Spinal cord (tissue), 10 donors: ENCODE results near the gene TREML4. TPM values are rescaled to one million over a fixed set of nuclear protein-coding genes. Genes with fewer than 3 reads are reported as not detected.
"Not testable (repeated sequence)": the region's sequence is repeated elsewhere in the genome, so short reads cannot be mapped to it uniquely, and the experiment has no call there.

Experiments used
- DNase-seq, 6 donors: peaks; one replicate each; pipeline versions ENCODE4 v3.0.0 to v3.0.0-alpha.2; 2013 to 2015; ENCODE audit warnings: low spot score in 6 of 6, low read depth in 4 of 6
- H3K27ac ChIP-seq: one replicate; pipeline ENCODE4 v1.5.1; 2013; ENCODE audit warnings: low read depth, low read length, control low read depth
- H3K27me3 ChIP-seq: one replicate; pipeline ENCODE4 v1.6.1; 2013; ENCODE audit warnings: low read length; ENCODE audit not compliant: control insufficient read depth, insufficient read depth
- H3K36me3 ChIP-seq: one replicate; pipeline ENCODE4 v1.6.1; 2013; ENCODE audit warnings: low read length; ENCODE audit not compliant: control insufficient read depth, insufficient read depth
- H3K4me1 ChIP-seq: one replicate; pipeline ENCODE4 v1.6.1; 2013; ENCODE audit warnings: low read length; ENCODE audit not compliant: control insufficient read depth, insufficient read depth
- H3K4me3 ChIP-seq: one replicate; pipeline ENCODE4 v1.5.1; 2013; ENCODE audit warnings: low read depth, low read length, control low read depth
- H3K9me3 ChIP-seq: one replicate; pipeline ENCODE4 v1.6.1; 2013; ENCODE audit warnings: low read length; ENCODE audit not compliant: control insufficient read depth, insufficient read depth
- WGBS: methylation state at CpG from one replicate; pipeline ENCODE4 v1.1.5; 2013; ENCODE audit warnings: missing lambda C conversion rate; ENCODE audit not compliant: insufficient coverage; 5-methylcytosine and 5-hydroxymethylcytosine counted together
- long read RNA-seq, 4 donors: transcript quantifications; one replicate each; lab custom pipeline, GENCODE V29; 2026
- polyA plus RNA-seq, 2 donors: library from polyadenylated mRNA; unstranded; fragments of 120-200 nt; gene quantifications; one replicate each; pipeline ENCODE4 v1.2.1, GENCODE V29; 2013; ENCODE audit not compliant: insufficient read length in 2 of 2
- total RNA-seq, 2 donors: library from RNA; depleted of rRNA in 1 of 2; stranded (reverse); fragments of 120-200 nt in 1 of 2; fragments of >200 nt in 1 of 2; gene quantifications; one replicate each; pipeline versions ENCODE4 v1.2.3 to v1.2.4, GENCODE V29; 2013 to 2014
- donor health status: healthy.

The TREML4 gene, protein sequence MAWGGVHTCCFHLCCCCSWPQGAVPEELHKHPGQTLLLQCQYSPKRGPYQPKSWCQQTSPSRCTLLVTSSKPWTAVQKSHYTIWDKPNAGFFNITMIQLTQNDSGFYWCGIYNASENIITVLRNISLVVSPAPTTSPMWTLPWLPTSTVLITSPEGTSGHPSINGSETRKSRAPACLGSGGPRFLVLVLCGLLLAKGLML
- total RNA-seq (under 1 TPM in 1 of 2 donors, not detected in 1; 0.10 TPM), polyA plus RNA-seq (not detected)
- long read RNA-seq, donor 1, result 0 reads
- long read RNA-seq, donor 2, result 0 reads
- long read RNA-seq, donor 3, result 0 reads
- long read RNA-seq, donor 4, result 0 reads

DNA sequence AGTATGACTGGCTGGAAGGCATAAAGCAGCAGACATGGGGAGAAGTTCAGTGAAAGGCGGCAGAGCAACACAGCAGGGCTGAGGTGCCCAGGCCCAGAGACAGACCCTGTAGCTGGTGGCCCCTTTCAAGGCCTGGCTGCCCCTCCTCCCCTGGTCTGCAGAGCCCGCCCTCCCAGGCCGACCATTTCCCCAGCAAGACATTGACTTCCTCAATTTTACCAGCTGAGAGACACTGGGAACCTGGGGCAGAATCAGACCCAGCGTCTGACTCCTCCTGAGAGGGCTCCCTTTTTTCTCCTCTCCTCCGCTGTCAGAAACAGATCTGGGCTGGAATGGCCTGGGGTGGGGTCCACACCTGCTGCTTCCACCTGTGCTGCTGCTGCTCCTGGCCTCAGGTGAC is at the start of gene TREML4:
TSS of gene TREML4 (plus strand) at position 254 of the 400 bp plus-strand sequence. CDS start at position 333, 79 bp downstream.
- H3K4me3 ChIP-seq, result no peak within 1 kb of the TSS
- no peaks in the 10 kb centered on the region for H3K9me3 ChIP-seq
- H3K36me3 ChIP-seq, result no peaks in the 10 kb centered on the region
- 47% methylated on average over 4 of the region's 5 CpGs for WGBS
- H3K27ac ChIP-seq, result no peak within 1 kb of the TSS
- H3K27me3 ChIP-seq, result peaks cover 2% of the 10 kb centered on the region
- no peaks in the 10 kb centered on the region for H3K4me1 ChIP-seq
- DNase-seq, result no peak

DNA sequence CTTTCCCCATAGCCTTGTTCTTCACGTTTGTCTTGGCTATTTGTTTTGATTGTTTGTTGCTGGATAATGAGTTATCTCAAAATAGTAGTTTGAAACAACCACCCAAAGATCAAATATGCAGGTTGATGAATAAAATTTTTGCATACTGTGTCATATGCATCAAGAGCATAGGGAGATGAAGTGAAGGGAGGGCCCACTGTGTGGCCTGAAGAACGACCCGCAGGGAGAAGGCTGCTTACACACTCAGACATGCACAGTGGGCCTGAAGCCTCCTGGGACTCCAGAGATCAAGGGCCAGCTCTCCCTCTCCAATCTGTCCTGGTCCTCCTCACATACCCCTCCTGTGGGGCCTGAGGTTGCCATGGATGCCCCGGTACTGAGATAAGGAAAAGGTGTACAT is 49.0 kb upstream of the TREML4 start:
- no peaks in the 10 kb centered on the region for H3K4me1 ChIP-seq
- no peak overlapping the region for H3K27ac ChIP-seq
- no peaks in the 10 kb centered on the region for H3K36me3 ChIP-seq
- no peak overlapping the region for H3K4me3 ChIP-seq
- no peaks in the 10 kb centered on the region for H3K9me3 ChIP-seq
- DNase-seq, result no peak
- no peaks in the 10 kb centered on the region for H3K27me3 ChIP-seq
- WGBS, result no CpG with 5 or more reads among the region's 4 CpGs

DNA sequence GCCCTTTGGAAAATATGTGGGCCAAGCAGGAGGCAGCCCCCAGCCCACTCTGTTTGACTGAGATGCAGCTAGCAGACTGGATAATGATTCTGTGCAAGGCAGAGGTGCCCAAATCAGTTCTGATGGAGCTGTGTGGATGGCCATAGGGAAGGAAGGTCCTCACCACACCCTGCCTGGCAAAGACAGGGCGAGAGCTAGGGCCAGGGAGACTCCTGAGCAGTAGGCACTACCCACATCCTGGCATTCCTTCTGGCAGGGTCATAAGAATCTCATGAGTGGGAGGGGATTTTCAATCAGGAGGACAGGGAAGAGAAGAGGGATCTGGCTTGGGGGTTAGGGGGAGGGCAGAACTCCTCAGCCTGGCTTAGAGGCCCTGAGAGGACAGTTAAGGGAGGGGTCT is 46.6 kb upstream of the TREML4 start:
- no peaks in the 10 kb centered on the region for H3K9me3 ChIP-seq
- no peak overlapping the region for H3K27ac ChIP-seq
- DNase-seq, result no peak
- H3K36me3 ChIP-seq, result no peaks in the 10 kb centered on the region
- H3K27me3 ChIP-seq, result no peaks in the 10 kb centered on the region
- no peaks in the 10 kb centered on the region for H3K4me1 ChIP-seq
- WGBS, result 80% methylated on average over 1 of the region's 1 CpG
- no peak overlapping the region for H3K4me3 ChIP-seq

DNA sequence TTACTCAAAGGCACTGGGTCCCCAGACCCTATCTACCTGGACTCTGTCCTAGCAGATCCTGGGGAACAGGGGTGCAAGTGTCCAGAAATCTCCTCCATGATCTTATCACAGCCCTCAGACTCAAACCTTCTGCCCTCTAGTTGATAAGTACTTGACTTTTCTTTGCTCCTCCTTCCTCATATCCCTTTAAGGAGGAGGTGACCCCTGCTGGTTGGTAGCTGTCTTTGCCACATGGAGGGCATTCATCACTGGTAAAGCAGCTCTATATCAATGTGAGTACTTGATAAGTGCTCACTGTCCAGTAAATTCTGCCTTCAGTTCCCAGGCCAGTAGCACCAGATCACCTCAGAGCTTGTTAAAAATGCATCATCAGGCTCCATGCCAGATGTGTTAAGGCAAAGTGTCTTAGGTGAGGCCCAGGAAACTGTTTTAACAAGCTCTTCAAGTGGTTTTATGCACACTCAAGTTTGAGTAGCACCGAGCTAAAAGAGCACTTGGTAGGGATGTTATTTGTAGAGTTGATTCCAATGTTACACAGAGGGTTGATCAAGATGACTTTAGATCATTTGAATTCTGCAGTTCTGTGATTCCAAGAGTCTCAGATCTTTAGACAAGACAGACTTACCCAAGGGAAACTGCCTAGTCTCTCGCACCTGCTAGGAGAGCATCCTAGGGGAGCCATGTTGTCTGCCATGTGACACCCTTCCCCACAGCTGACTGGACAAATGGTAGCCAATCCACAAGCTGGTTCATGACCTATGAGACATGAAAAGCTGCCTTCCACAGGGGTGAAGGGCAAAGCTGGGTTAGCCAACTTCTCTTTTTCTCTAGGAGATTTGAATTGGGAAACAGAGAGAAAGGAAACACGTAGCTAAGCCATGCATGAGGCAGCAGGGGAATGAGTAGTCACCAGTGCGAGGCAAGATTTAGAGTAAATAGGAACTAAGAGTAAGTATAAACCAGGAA is 45.8 kb upstream of the TREML4 start:
- WGBS, result 91% methylated on average over 3 of the region's 4 CpGs
- no peak overlapping the region for H3K4me3 ChIP-seq
- no peak overlapping the region for H3K27ac ChIP-seq
- H3K36me3 ChIP-seq, result no peaks in the 10 kb centered on the region
- H3K9me3 ChIP-seq, result no peaks in the 10 kb centered on the region
- H3K4me1 ChIP-seq, result no peaks in the 10 kb centered on the region
- no peaks in the 10 kb centered on the region for H3K27me3 ChIP-seq
- DNase-seq, result peak in 1 of 6 donors; percentile 22

DNA sequence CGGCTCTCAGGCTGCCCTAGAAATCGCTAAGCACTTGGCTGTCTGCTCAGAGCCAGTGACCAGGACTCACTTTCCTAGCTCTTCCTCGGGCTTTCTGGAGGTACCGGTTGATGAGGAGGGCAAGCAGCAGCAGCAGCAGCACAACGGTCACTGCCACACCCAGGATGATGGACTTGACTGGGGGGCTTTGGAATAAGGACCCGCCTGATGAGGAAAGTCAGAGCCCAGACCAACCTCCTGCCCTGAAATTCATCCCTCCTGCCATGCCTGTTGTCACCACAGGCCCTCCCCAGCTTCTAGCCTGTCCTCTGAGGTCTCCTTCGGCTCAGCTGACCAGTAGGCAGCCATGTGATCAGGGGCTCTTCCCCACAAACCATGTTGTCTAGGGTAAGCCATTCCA is 43.4 kb upstream of the TREML4 start:
- no peaks in the 10 kb centered on the region for H3K9me3 ChIP-seq
- no peaks in the 10 kb centered on the region for H3K4me1 ChIP-seq
- no peak overlapping the region for H3K4me3 ChIP-seq
- H3K36me3 ChIP-seq, result no peaks in the 10 kb centered on the region
- H3K27me3 ChIP-seq, result no peaks in the 10 kb centered on the region
- H3K27ac ChIP-seq, result no peak overlapping the region
- DNase-seq, result no peak
- 97% methylated on average over 7 of the region's 7 CpGs for WGBS

DNA sequence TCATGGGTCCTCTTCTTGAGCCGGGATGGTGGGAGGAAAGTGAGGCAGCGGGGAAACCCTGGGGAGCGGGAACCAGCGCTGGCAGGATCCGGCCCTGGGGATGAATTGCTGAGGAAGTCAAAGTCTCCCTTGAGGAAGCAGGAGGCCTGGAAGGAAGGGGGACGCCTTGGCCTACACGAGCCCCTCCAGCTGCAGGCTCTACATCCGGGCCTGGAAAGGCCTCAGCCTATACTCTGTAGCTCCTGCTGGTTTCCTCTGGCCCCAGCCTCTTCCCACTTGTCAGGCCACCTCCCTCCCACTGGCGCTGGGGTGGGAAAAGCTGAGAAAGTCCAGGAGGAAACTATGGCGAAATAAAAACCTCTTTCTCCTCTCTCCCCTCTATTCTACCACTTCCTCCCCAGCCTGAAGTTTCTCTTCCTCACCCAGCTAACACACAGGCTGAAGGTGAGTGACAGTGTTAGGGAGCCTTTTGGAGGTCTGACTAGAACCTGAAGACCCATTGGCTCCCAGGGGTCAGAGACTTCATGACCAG is 42.1 kb upstream of the TREML4 start:
- Histone ChIP-seq H3K36me3 (no peaks in the 10 kb centered on the region), H3K4me3 (no peak overlapping the region), H3K27ac (no peak overlapping the region), H3K27me3 (no peaks in the 10 kb centered on the region), H3K4me1 (no peaks in the 10 kb centered on the region), H3K9me3 (no peaks in the 10 kb centered on the region)
- 89% methylated on average over 6 of the region's 10 CpGs for WGBS
- DNase-seq, result no peak

DNA sequence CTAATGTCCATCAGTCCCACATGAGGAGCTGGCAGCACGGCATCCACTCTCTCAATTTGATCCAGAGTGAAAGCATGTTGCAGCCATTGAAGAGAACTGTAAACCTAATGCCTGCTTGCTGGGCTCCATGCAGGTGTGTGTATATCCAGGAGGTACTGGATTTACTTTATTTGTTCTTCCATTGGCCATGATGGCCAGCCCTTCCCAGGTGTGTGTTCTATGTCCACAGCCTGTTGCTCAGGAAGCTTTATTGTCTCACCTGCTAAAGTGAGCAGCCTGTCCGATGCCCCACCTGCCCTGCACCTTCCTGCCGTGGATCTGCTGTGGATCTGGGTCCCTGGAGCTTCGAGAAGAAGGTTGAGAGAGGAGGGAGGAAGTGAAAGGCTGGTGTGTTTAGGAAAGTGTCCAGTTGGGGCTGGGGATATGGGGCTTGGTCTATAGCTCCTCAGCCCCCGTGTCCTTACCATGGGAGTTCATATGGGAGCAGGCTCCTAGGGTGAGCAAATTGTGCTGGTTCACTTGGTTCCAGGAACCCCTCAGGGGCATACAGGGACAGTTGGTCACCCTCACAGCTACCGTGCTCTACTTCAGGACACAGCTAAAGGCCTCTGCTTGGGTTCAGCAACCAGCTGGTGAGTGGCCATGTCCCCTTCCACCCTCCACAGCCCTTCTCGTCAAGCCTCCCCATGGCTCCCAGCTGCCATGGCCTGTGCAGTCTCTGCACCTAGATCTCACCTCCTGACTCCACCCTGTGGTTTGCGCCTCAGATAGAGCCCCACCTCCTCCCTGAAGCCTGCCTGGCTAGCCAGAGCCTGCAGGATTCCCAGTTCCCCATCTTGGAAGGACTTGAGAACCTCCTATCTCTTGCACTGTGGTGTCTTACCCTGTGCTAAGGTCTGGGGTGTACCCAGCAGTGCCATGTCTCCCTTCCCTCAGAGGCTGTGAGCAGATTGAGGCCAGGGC is 39.9 kb upstream of the TREML4 start:
- H3K4me3 ChIP-seq, result no peak overlapping the region
- no peaks in the 10 kb centered on the region for H3K36me3 ChIP-seq
- no peaks in the 10 kb centered on the region for H3K9me3 ChIP-seq
- no peaks in the 10 kb centered on the region for H3K4me1 ChIP-seq
- no peak for DNase-seq
- no peaks in the 10 kb centered on the region for H3K27me3 ChIP-seq
- H3K27ac ChIP-seq, result no peak overlapping the region
- 91% methylated on average over 8 of the region's 8 CpGs for WGBS

DNA sequence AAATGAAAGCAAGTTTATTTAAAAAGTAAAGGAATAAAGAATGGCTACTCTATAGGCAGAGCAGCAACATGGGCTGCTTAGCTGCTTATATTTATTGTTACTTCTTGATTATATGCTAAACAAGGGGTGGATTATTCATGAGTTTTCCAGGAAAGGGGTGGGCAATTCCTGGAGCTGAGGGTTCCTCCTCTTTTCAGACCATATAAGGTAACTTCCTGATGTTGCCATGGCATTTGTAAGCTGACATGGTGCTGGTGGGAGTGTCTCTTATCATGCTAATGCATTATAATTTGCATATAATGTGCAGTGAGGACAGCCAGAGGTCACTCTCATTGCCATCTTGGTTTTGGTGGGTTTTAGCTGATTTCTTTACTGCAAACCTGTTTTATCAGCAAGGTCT is 39.1 kb upstream of the TREML4 start:
- not testable (repeated sequence) for H3K27ac ChIP-seq, H3K4me3 ChIP-seq, H3K27me3 ChIP-seq, DNase-seq, H3K36me3 ChIP-seq, H3K9me3 ChIP-seq, H3K4me1 ChIP-seq

DNA sequence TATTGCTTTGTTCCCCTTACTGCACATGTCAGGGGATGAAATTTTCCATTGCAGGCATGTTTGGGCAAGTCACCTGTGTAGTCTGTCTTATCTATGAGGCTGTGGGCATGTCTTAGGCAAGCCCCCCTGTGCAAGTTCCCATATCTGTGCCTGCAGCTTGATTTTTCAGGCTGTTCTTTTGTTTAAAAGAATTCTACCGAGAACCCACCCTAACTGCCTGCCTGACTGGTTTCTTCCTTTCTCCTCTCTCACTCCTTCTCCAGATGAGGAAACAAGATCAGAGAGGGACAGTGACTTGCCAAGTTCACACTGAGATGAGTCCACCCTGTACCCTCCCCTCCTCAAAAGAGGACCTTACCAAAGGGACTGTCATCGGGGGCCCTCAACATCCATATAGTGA is 38.2 kb upstream of the TREML4 start:
- no peak for DNase-seq
- no peaks in the 10 kb centered on the region for H3K36me3 ChIP-seq
- no peaks in the 10 kb centered on the region for H3K4me1 ChIP-seq
- H3K27me3 ChIP-seq, result no peaks in the 10 kb centered on the region
- WGBS, result 100% methylated on average over 1 of the region's 2 CpGs
- no peak overlapping the region for H3K4me3 ChIP-seq
- H3K27ac ChIP-seq, result no peak overlapping the region
- no peaks in the 10 kb centered on the region for H3K9me3 ChIP-seq
